Stimulated activated CD4-positive, alpha-beta T cell treated with anti-CD3 and anti-CD28 coated beads, TNF-alpha, amount 100 ng/mL, for 4 hours (primary cell): ENCODE measurements around the gene CCDC142.
"Not testable (repeated sequence)": the region's sequence is repeated elsewhere in the genome, so short reads cannot be mapped to it uniquely, and the experiment has no call there.

Source experiments
- DNase-seq, 3 experiments: peaks; one replicate each; pipeline ENCODE4 v3.0.0-alpha.2; 2020; ENCODE audit warnings: low read depth in 3 of 3

Gene CCDC142

DNA sequence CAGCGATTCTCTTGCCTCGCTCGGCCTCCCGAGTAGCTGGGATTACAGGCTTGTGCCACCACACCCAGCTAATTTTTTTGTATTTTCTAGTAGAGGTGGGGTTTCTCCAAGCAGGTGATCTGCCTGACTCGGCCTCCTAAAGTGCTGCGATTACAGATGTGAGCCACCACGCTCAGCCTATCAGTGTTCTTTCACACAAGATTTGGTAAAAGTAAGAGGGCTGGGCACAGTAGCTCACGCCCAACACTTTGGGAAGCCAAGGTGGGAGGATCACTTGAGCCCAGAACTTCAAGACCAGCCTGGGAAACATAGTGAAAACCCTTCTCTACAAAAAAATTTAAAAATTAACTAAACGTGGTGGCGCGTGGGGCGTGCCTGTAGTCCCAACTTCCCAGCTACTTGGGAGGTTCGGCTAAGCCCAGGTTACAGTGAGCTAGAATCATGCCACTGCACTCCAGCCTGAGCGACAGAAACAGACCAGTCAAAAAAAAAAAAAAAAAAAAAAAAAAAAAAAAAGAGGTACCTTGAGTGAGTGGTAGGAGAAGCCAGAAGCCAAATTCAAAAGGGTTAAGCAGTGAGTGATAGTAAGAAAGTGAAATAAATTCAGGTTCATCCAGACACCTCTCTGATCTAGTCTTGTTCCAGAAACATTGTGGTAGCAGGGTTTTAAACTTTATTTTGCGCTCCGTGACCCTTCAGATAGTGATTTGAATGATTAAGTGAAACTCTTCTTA is 11.3 kb downstream of the CCDC142 start:
- DNase-seq: no peak

DNA sequence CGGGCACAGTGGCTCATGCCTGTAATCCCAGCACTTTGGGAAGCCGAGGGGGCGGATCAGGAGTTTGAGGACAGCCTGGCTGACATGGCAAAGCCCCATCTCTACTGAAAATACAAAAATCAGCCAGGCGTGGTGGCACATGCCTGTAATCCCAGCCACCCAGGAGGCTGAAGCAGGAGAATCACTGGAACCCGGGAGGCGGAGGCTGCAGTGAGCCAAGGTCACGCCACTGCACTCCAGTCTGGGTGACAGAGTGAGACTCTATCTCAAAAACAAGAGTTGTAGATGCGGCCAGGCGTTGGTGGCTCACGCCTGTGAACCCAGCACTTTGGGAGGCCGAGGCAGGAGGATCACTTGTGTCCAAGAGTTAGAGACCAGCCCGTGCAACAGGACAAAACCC is 12.1 kb downstream of the CCDC142 start:
- DNase-seq: not testable (repeated sequence)

- DNase-seq: no peak
These were observed 18.4 kb downstream of the CCDC142 start for GRCh38 chr2:74464406-74464805.

DNA sequence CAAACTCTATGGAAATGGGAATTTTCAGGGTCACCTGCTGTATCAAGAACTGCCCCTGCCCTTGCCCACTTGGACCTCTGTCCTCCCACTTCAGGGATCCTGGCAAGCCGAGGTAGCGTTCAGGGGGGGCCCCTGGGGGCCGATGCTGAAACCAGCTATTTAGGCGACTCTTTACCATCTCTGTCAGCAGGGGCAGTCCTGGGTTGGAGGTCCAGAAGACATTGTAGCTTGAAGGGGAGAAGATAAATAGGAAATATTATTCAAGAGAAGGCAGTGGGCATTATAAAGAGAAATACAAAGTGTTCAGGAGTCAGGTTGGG is 20.1 kb downstream of the CCDC142 start:
- DNase-seq: no peak

- no peak for DNase-seq
These were observed 20.6 kb downstream of the CCDC142 start for GRCh38 chr2:74462054-74462785.

- no peak for DNase-seq
These were observed 21.4 kb downstream of the CCDC142 start for GRCh38 chr2:74461187-74462053.

DNA sequence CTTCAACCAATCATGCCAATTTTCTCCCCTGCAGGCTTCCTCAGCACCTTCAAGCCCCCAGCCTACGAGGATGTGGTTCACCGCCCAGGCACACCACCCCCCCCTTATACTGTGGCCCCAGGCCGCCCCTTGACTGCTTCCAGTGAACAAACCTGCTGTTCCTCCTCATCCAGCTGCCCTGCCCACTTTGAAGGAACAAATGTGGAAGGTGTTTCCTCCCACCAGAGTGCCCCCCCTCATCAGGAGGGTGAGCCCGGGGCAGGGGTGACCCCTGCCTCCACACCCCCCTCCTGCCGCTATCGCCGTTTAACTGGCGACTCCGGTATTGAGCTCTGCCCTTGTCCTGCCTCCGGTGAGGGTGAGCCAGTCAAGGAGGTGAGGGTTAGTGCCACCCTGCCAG is 22.6 kb downstream of the CCDC142 start:
- DNase-seq: not testable (repeated sequence)

GRCh38 chr2:74459503-74460118 is 23.2 kb downstream of the CCDC142 start:
- not testable (repeated sequence) for DNase-seq

- DNase-seq: no peak
These were observed 23.8 kb downstream of the CCDC142 start for GRCh38 chr2:74458938-74459363.

- peak; percentile 88 to 98 (median 98) for DNase-seq
These were observed 24.5 kb downstream of the CCDC142 start, which contains the start of gene WBP1 for GRCh38 chr2:74458132-74458937. Gene WBP1 (plus strand): TSS chr2:74458438. CDS start chr2:74458603, 165 bp downstream.

GRCh38 chr2:74457549-74458131 is 25.2 kb downstream of the CCDC142 start:
- DNase-seq: peak; percentile 67 to 75 (median 74)

- DNase-seq: no peak
These were observed 25.7 kb downstream of the CCDC142 start for GRCh38 chr2:74457129-74457548.

DNA sequence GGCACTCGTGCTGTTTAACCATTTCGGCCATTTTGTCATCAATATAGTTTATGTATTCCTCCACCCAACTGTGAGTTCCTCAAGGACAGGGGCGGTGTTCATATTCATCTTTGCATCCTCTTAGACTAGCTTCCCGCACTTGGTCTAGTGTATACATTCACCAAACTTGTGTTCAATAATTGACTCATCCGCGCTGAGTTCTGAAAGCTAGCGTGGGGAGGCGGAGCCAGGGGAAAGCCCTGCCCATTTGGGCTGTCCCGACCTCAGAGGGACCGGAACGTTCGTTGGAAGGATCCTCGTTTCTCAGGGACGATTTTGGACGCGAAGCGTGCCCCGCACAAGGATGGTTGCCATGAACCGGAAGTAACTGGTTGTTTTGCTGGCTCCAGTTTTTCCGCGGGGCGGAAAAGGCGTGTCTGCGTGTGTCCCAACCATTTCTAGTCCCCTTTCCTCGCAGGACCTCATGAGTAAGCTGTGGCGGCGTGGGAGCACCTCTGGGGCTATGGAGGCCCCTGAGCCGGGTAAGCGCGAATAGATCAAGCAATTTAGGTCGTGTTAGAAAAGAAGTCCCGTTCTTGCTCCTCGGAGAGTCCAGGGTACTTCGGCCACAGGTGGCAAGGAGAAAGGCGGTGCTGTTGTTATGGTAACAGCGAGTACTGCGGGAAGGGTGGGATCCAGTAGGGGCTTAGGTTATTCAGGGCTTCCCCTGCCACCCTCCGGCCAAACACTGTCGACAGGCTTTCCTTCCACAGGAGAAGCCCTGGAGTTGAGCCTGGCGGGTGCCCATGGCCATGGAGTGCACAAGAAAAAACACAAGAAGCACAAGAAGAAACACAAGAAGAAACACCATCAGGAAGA is 27.9 kb downstream of the CCDC142 start, which contains the start of gene INO80B:
INO80B (plus strand) TSS at position 434 of the 858 bp plus-strand sequence; CDS start at position 464, 30 bp downstream.
- DNase-seq: peak; percentile 88 to 97 (median 97)

GRCh38 chr2:74450570-74451190 is 32.1 kb downstream of the CCDC142 start:
- DNase-seq: no peak

DNA sequence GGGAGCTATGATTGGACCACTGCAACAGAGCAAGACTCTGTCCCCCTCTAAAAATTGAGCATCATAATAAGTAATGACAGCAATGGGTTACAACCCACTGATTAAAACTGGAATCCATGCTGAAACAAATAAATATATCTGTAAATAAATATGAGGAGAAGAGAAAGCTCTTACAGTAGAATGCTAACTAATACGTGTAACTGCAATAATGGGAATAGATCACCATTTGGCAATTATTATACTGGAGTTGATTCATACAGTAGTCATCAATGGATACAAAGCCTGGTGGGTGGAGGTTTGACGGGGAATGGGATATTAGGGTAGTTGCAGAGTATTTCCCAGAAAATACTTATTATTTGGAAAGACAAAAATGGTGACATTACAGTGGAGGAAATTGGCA is 34.0 kb downstream of the CCDC142 start:
- DNase-seq: no peak

GRCh38 chr2:74447230-74447999 is 35.4 kb downstream of the CCDC142 start:
- no peak for DNase-seq

- DNase-seq: no peak
These were observed 38.1 kb downstream of the CCDC142 start for GRCh38 chr2:74444498-74445318.
